GM18858 (cell line): Measurements from ENCODE around the gene LTB4R2.
"Not testable (repeated sequence)": the region's sequence is repeated elsewhere in the genome, so short reads cannot be mapped to it uniquely, and the experiment has no call there.

Source experiments
- ATAC-seq: cut with Tn5 transposase; IDR thresholded peaks from one replicate; pipeline ENCODE4 v1.9.1; 2021; ENCODE audit not compliant: unreplicated experiment

LTB4R2 gene

DNA sequence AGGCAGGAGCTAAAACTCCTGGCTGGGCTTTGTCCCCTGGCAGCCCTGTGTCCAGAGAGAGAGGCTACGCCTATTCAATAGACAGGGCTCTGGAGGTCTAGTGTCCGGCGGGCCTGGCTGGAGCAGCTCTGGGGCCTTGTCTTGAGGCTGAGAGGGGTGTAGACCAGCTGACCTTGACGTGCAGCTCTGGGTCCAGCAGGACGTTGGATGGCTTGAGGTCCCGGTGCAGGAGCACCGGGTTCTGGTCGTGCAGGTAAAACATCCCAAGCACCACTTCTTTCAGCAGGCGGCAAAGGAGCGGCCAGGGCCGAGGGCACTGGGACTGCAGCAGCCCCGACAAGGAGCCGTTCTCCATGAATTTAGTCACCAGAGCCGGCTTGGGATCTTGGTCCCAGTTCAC, 28.9 kb downstream of the LTB4R2 start:
- no peak for ATAC-seq

DNA sequence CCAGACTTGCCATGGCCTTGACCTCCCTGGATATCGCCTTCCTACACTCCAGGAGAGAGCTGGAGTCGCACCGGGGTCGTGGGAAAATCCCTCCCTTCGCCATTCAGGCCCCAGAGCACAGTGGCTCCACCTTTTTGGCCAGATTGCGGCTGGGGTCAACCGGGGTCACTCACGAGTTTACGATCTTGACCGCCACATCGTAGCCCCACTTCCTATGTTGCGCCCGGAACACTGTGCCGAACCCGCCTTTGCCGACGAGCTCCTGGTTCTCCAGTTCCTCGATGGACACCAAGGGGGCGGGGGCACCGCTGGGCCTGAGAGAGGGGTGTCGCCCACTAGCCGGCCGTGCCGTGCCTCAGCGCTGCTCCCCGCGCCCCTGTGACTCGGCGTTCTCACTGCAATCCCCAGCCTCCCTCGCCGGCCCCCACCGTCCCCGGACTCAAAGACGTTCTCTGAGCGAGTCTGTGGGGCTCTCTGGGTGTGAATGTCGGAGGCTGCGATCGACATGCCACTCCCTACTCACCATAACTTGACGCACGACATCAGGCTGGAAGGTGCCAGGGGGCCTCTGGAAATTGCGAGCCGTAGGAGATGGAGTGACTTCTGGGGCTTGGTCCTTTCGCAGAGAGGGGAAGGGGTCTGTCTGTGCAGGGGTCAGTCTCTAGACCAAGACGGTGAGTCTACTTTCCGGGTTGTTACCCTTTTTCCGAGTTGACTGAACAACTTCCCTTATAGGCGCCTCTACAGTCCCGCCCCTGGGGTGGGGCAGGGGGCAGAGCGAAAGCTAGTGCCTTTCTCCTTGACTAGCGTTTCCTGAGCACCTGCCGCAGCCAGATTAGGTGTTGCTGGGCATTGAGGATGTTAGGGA, 29.6 kb downstream of the LTB4R2 start, which contains the start of gene RIPK3:
TSS of gene RIPK3 (minus strand) at position 708 of the 868 bp plus-strand sequence. CDS start at position 543, 165 bp downstream.
- ATAC-seq = peak; percentile 81

DNA sequence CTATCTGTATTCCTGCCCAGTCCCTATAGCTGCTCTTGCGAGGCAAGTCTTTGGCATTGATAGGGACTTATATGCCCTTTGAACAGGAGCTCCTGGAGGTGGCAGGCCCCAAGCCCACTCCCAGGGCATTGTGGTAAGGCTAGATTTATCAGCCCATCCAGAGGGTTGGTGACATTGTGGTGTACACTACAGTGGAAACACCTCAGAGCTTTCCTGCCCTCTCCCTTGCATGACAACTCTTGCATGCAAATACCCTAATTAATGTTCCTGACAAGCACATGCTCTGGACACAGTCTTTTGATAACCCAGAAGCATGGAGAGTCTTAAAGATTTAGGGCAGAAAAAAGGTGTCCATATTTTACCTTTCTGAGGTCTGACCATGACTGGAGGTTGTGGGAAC, 30.7 kb downstream of the LTB4R2 start:
- ATAC-seq = no peak

DNA sequence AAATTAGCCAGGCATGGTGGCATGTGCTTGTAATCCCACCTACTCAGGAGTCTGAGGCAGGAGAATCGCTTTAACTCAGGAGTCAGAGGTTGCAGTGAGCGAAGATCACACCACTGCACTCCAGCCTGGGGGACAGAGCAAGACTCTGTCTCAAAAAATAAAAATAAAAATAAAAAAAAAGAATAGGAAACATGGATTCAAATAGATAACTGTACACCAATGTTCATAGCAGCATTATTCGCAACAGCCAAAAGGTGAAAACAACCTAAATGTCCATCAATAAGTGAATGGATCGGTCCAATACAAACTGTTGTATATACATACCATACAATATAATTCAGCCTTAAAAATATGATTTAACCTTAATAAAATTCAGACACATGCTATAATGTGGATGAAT, 32.9 kb downstream of the LTB4R2 start:
- ATAC-seq = no peak

DNA sequence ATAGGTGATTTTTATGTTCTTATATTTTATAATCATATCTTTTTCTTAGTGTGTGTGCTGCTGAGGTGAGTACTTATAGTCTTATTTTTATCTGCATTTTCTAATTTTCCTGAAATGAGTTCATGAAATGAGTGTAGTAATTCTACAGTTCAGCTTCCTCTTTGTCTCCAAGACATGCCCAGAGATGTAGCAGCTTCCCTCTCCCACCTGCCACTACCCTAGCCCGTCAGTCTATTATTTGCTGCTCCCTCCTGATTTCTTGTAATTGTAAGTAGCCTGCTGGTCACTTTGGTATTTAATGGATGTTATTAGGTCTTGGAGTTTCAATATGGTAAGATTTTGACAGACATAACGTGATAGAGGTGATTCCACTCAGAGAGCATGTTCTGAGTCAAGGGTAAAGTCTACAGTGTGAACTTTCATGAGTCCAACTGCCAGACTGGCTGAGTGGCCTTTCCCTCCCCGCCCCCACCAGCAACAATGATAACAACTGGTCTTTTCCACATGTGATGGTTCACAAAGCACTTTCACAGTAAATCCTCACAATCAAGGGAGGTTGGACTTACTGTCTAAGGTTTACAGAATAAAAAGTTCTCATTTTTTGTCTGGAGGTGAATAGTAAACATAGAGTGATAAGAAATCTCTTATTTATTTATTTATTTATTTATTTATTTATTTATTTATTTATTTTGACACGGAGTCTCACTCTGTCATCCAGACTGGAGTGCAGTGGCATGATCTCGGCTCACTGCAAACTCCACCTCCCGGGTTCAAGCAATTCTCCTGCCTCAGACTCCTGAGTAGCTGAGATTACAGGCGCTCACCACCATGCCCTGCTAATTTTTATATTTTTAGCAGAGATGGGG, 34.1 kb downstream of the LTB4R2 start:
- no peak for ATAC-seq

DNA sequence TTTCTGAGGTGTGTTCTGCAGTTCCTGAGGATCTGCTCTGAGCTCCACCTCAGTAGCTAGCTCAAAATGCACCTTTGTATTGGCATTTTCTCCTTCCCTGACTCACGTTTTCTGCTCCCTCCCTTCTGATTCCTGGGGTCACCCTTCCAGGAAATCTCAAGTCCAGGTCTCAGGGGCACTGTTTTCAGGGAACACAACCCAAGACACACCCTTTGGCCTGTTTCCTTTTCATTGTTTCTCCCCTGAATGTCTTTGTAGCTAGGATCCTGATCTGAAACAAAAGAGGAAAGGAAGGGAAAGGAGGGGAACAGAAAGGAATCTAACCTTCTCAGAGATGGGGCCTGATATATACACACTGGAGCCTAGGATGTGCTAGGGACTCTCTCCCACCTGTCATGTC, 37.2 kb downstream of the LTB4R2 start:
- ATAC-seq = no peak

DNA sequence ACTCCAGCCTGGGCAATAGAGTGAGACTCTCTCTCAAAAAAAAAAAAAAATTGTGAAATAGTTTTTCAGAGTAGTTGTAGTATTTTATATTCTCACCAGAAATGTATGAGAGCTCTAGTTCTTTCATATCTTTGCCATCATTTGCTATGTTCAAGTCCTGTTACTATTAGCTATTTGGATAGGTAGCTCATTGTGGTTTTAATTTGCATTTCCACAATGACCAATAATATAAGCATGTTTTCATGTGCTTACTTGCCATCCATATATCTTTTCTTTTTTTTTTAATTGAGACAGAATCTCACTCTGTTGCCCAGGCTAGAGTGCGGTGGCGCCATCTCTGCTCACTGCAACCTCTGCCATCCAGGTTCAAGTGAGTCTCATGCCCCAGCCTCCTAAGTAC, 38.2 kb downstream of the LTB4R2 start:
- ATAC-seq = no peak

DNA sequence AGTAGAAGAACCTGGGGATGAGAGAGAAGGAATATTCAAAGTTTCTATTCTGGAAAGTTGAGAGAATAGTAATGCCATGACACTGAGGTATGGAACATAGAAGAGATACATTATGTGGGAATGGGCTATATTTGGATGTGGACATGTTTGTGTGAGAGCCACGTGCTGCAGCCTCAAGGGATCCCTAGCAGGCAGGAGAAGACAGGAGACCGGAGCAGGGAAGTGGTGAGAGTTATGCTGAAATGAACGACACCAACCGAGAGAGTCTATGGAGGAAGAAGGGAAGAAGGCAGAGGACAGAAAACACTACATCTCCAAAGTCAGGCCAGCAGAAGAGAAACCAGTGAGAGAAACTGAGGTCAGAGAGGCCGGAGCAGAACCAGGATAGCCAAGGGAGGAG, 39.8 kb downstream of the LTB4R2 start:
- ATAC-seq = no peak

DNA sequence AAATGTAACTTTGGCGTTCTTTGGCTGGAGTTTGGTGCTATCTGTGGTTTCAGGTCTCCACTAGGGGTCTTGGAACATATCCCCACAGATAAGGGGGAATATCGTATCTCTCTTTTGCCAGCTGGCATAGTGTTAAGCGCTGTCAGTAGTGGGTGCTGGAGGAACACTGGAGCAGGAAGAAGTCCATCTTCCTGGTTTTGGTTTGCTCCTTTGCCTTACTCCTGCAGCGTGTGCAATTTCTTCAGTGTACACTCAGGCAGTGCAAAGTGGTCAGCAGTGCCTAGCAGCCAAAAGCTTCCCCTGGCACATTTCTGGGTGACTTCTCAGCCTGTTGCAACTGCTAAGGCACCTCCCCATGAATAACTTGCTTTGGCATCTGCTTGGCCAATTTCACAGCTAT, 41.6 kb downstream of the LTB4R2 start:
- no peak for ATAC-seq

DNA sequence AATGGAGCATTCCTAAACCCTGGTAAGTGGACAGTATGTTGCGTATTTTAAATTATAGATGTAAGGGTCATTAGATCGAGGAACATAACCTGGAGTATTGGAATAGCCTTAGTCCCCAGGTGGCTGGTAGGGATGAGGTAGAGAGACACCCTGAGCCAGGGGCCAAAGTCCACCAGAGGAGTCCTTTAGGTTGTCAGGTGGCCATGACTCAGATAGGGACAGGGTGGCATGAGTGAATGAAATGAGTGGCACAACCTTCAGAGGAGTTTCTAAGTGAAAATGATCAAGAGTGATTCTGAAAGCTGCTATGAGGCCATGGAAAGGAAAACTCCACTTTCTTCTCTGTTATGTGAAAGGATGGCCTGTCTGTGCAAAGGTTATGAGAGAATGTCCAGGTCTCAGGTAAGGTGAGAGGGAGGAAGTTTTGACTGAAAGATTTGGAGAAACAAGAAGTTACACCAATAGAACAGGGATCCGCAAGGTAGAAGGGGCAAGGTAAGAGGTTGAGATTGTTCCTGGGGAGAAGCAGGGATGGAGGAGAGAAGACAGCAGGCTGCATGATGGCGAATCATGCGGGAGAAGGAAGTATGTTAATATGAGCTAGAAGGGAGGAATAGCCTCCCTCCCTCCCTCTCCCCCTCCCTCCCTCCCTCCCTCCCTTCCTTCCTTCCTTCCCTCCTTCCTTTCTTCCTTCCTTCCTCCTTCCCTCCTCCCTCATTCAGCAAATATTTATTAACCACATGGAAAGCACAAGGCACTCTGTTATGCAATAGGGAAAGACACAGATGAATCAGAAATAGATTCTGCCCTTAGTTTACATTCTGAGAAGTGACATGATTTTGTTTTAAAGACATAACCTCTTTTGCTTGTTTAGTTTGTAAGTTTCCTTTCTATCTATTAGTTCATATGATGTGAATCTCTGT, 43.9 kb downstream of the LTB4R2 start:
- ATAC-seq = no peak

DNA sequence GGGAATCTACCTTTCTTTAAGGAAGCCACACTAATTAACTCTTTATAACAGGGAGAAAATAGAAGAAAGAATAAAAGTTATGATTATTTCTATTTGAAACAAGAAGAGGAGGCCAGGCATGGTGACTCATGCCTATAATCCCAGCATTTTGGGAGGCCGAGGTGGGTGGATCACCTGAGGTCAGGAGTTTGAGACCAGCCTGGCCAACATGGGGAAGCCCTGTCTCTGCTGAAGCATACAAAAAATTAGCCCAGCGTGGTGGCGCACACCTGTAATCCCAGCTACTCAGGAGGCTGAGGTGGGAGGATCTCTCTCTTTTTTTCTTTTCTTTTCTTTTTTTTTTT, 44.5 kb downstream of the LTB4R2 start:
- ATAC-seq = not testable (repeated sequence)

DNA sequence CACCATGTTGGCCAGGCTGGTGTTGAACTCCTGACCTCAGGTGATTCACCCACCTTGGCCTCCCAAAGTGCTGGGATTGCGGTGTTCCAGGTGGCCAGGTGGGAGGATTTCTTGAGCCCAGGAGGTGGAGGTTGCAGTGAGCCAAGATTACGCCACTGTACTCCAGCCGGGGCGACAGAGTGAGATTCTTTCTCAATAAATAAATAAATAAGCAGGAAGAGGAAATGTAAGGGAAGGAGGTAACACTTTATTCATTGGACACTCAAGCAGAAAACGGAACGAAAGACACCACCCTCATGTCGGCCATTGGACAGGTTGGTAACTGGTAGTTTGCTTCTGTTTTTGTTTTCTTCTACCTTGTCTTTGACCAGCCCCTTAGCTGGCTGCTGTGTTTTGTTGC, 45.1 kb downstream of the LTB4R2 start:
- ATAC-seq = no peak

DNA sequence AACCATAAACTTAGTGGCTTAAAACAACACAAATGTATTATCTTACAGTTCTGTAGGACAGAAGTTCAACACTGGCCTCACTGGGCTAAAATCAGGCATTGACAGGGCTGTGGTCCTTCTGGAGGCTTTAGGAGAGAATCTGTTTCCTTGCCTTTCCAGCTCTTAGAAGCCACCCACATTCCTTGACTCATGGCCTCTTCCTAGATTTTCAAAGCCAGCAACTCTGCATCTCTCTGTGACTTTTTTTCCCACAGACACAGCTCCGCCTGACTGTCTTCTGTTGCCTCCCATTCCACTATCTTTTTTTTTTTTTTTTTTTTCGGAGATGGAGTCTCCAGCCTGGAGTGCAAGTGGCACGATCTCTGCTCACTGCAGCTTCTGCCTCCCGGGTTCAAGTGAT, 46.3 kb downstream of the LTB4R2 start:
- no peak for ATAC-seq

DNA sequence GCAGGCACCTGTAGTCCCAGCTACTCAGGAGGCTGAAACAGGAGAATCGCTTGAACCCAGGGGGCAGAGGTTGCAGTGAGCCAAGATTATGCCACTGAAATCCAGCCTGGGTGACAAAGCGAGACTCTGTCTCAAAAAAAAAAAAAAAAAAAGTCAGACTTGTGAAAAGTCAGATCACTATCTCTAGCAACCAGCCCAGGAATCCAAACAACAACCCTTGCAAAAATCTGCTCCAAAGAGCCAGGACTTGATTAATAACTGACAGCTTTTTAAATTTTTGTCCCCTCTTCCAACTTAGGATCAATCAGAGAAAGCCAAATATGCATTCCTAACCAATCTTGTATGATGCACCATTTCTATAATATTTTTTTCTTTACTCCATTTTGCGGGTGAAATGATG, 50.3 kb downstream of the LTB4R2 start:
- no peak for ATAC-seq

DNA sequence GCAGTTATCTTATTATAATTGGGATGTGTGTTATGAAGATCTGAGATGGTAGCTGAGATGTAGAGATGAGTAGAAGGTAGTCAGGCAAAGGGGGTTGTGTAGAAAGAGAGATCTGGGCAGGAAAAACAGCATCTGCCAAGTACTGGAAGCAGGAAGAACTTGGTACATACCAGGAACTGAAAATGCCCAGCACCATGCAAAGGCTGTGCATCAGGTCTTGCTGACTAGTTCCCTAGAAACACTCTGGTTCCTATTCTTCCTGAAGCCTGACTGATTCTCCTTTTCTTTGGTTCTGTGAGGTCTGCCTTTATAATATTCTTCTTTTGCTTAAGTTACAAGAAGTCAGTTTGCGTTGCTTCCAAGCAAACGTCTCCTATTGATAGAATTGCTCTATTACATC, 51.4 kb downstream of the LTB4R2 start:
- ATAC-seq = no peak
